Measurements from ENCODE around the gene NAA10. TPM values are rescaled to one million over a fixed set of nuclear protein-coding genes. Genes with fewer than 3 reads are reported as not detected.

The NAA10 gene
- total RNA-seq, 4 donors from 2014 or later, result 58.7 to 89.3 (median 69.7) TPM

DNA sequence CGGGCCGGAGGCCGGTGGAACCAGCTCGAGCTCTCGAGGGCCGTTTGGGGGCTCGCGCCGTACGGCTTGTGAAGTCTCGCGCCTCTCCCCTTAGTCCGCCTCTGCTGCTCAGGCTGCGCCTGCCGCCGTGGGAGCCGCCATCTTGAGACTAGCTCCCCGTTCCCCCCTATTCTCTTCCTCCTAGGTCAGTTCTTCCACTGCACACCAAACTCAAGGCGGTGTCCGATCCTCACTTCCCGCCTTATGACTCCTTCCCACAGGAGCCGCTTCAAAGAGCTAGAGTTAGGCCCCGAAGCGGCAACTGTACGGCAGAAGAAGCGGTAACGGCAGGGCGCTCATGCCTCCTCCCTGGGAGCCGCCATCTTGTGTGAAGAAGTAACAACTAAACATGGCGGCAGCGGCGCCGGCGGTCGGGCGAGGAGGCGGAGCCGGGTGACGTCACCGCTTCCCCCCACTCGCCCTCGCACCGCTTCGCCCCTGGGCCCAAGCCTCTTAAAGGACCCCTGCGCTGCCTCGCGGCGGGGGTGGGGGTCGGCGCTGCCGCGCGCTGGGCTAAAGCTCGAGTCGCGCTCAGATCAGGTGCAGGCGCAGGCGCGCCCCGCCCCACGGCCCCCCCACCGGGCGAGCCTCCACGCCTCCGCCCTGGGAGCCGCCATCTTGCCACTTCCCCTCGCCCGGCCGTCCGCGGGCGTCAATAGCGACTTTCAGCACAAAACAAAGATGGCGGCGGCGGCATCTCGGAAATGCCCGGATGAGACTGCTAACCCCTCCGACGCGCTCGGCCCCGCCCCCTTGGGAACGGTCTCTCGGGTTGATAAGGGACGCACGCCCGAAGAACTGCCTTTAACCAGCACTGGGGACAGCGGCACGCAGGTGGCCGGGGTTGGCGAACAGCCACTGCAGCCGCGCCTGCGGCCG is 36.9 kb upstream of the NAA10 start, which contains the start of gene HCFC1:
Gene HCFC1, minus strand, starts transcription at position 369 of the 918 bp plus-strand sequence. CDS start 978 bp downstream, outside the sequence.
- DNase-seq, result peak; percentile 90
- intact Hi-C loops (cut with DNase I), result no loop called here
- TF ChIP-seq POLR2A (IDR thresholded peaks at IDR 0.05), result no peak
- TF ChIP-seq, protein P1, sequence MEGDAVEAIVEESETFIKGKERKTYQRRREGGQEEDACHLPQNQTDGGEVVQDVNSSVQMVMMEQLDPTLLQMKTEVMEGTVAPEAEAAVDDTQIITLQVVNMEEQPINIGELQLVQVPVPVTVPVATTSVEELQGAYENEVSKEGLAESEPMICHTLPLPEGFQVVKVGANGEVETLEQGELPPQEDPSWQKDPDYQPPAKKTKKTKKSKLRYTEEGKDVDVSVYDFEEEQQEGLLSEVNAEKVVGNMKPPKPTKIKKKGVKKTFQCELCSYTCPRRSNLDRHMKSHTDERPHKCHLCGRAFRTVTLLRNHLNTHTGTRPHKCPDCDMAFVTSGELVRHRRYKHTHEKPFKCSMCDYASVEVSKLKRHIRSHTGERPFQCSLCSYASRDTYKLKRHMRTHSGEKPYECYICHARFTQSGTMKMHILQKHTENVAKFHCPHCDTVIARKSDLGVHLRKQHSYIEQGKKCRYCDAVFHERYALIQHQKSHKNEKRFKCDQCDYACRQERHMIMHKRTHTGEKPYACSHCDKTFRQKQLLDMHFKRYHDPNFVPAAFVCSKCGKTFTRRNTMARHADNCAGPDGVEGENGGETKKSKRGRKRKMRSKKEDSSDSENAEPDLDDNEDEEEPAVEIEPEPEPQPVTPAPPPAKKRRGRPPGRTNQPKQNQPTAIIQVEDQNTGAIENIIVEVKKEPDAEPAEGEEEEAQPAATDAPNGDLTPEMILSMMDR (IDR thresholded peaks at IDR 0.05), result peak in 1 of 6 experiments; percentile 14
- Histone ChIP-seq H3K9me3 (no peaks in the 10 kb centered on the region), H3K4me1 (peaks cover 26 to 32% of the 10 kb centered on the region in 2 donors), H3K27me3 (no peaks in the 10 kb centered on the region), H3K4me3 (replicated peaks in 1 of 3) (peak within 1 kb of the TSS; percentile 39 to 92 (median 66)), H3K36me3 (no peaks in the 10 kb centered on the region), H3K27ac (peak within 1 kb of the TSS; percentile 98 to 100 (median 99))
- 0% methylated on average over 4 to 8 of the region's 96 CpGs for WGBS, 2 donors

DNA sequence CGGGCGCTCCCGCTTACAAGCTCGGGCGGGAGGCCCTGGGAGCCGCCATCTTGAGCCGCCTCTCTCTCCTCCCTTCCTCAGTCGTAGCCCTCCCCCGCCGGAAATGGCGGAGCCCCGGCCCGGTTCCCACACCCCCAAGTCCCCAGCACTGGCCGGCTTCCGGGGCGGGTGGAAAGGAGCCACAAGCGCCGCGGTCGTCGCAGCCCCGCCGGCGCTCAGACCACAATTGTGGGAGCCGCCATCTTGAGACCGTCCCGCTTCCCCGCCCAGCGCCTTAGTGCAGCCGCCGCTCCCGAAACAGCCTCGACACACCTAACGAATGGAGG is 36.2 kb upstream of the NAA10 start:
- 0% methylated on average over 1 of the region's 34 CpGs for WGBS, 2 donors
- Histone ChIP-seq H3K9me3 (no peaks in the 10 kb centered on the region), H3K27me3 (no peaks in the 10 kb centered on the region), H3K4me1 (peaks cover 26 to 38% of the 10 kb centered on the region in 2 donors), H3K4me3 (replicated peaks in 1 of 3) (peak overlapping the region; percentile 39 to 92 (median 66)), H3K27ac (peak overlapping the region; percentile 98 to 100 (median 99)), H3K36me3 (no peaks in the 10 kb centered on the region)
- DNase-seq, result peak; percentile 84 to 88
- TF ChIP-seq, protein P1 (IDR thresholded peaks at IDR 0.05), result no peak
- TF ChIP-seq POLR2A (IDR thresholded peaks at IDR 0.05), result peak in 1 of 2 donors; percentile 63
- intact Hi-C loops (cut with DNase I), result no loop called here

DNA sequence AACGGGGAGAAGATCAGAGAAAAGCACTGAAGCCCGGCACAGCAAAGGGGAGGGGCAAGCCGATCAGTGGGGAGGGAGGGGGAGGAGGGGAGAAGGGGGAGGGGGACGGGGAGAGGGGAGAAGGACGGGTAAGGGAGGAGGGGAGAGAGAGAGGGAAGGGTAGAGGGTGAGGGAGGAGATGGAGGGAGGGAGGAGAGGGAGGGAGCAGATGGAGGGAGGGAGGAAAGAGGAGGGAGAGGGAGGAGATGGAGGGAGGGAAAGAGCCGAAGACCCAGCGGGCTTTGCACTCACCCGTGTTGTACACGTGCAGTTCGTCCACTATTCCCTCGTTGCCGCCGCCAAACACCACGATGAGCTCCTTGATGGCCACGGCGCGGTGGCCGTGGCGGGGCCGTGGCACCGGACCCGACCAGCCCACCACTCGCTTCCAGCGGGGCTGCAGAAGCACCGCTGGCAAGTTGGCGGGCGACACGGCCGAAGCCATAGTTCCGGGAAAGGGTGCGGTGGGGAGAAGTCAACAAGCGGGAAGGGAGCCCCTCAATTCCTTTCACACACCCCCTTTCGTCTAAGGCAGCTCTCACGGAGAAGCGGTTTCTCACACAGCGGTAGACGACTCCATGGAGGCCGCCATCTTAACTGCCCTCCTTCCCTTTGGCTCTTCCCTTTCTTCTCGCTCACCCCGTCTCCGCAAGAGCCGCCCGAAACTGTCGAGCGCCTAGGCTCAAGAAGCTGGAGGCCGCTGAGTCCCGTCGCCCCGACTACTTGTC is 35.7 kb upstream of the NAA10 start:
- H3K4me1 ChIP-seq, result peaks cover 26 to 44% of the 10 kb centered on the region in 2 donors
- intact Hi-C loops (cut with DNase I), result no loop called here

DNA sequence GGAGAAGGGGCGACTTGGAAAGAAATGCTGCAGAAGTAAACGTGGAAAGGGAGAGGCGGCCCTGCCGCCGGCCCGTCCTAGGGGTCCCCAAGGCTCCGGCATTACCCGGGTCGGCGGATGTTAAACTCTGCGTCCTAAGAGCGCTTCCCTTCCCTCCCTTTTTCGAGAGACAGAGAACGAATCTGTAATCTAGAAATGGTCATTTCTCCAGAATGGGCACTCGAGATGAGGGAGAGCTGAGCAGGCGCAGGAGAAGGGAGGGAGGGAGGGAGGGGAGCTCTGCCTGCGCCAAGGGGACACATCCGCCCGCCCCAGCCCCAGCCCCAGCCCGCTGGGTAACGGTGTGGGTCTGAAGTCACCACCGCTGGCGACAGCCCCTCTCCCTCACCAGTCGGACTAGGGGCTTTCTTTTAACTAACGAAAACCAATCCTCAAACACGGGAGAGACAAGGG is 35.1 kb upstream of the NAA10 start:
- intact Hi-C loops (cut with DNase I), result no loop called here
- WGBS, 2 donors, result 3 to 13% methylated on average over 3 to 15 of the region's 26 CpGs
- no peaks in the 10 kb centered on the region for H3K27me3 ChIP-seq
- no peaks in the 10 kb centered on the region for H3K9me3 ChIP-seq
- TF ChIP-seq, protein P1 (IDR thresholded peaks at IDR 0.05), result no peak
- no peak for TF ChIP-seq POLR2A (IDR thresholded peaks at IDR 0.05)
- DNase-seq, result peak; percentile 37
- no peaks in the 10 kb centered on the region for H3K36me3 ChIP-seq
- H3K4me1 ChIP-seq, result peaks cover 26 to 45% of the 10 kb centered on the region in 2 donors
- peak overlapping the region in 1 of 3 donors; percentile 66 for H3K4me3 ChIP-seq (replicated peaks in 1 of 3)
- H3K27ac ChIP-seq, result peak overlapping the region in 2 of 3 donors; percentile 98 to 99

More for the DNA sequence above, 35.7 kb upstream of the NAA10 start:
- H3K27me3 ChIP-seq, result no peaks in the 10 kb centered on the region
- H3K27ac ChIP-seq, result peak overlapping the region; percentile 98 to 100 (median 99)
- DNase-seq, result peak; percentile 24 to 27
- no peaks in the 10 kb centered on the region for H3K9me3 ChIP-seq
- H3K4me3 ChIP-seq (replicated peaks in 1 of 3), result peak overlapping the region; percentile 39 to 92 (median 66)
- 0 to 1% methylated on average over 23 to 37 of the region's 49 CpGs for WGBS, 2 donors
- TF ChIP-seq, protein P1 (IDR thresholded peaks at IDR 0.05), result no peak
- TF ChIP-seq POLR2A (IDR thresholded peaks at IDR 0.05), result no peak
- no peaks in the 10 kb centered on the region for H3K36me3 ChIP-seq

Data from thyroid gland (tissue), 4 donors.